K562 (cell line): ENCODE results near the gene CCDC85C. TPM values are rescaled to one million over a fixed set of nuclear protein-coding genes. Genes with fewer than 3 reads are reported as not detected.

ENCODE experiments used
- ATAC-seq: fragments of 200-7000 bp; cut with Tn5 transposase; 3 replicates; pipeline ENCODE4 v1.9.1; 2020; ENCODE audit warnings: moderate library complexity
- BruUV-seq: library from RNA; stranded (reverse); fragments of 400-500 nt; replicated peaks from 2 replicates; lab custom pipeline; 2021; lab: Mats Ljungman, UMichigan
- CTCF ChIA-PET: fragments of 300-600 bp; formaldehyde crosslinking; extraction: SDS; loops from one replicate; lab custom pipeline; 2021; ENCODE audit warnings: low intra/inter-chr PET ratio; lab: Yijun Ruan, JAX
- POLR2A ChIA-PET: fragments of 300-600, 350-650 bp; sonication (Branson Sonifier 250); formaldehyde crosslinking; extraction: SDS; loops from one replicate; lab custom pipeline; 2021; ENCODE audit warnings: antibody characterized with exemption, inconsistent platforms; lab: Yijun Ruan, JAX
- DNase-seq, 4 experiments: peaks; one replicate each; pipeline versions ENCODE4 v3.0.0 to v3.0.0-alpha.2; 2011 to 2018; ENCODE audit warnings: low spot score in 3 of 4, mixed read lengths in 3 of 4; ENCODE audit errors: extremely low read depth in 1 of 4
- FAIRE-seq: peaks from 2 replicates; lab custom pipeline; 2011; peaks lifted over from hg19 to GRCh38; lab: Jason Lieb, UNC
- H2AFZ ChIP-seq: 2 replicates; pipeline ENCODE4 v1.6.0; 2011; ENCODE audit warnings: low read depth, low read length, control low read depth, inconsistent platforms
- H3K27ac ChIP-seq: fragments of 200-600 bp; 3 replicates; pipeline ENCODE4 v1.8.0; 2011; ENCODE audit warnings: low read depth, mild to moderate bottlenecking, control low read depth, inconsistent platforms, low read length, moderate library complexity, mixed read lengths; ENCODE audit errors: extremely low read depth
- H3K27me3 ChIP-seq, 2 experiments: fragments of 300-600 bp in 1 of 2; 2 replicates in 1 of 2; 3 replicates in 1 of 2; pipeline versions ENCODE4 v1.6.0 to v1.8.0; 2011; ENCODE audit warnings: inconsistent platforms in 2 of 2, low read length in 2 of 2, mild to moderate bottlenecking in 1 of 2, mixed read lengths in 1 of 2, moderate library complexity in 1 of 2; ENCODE audit not compliant: control insufficient read depth in 2 of 2, insufficient read depth in 2 of 2
- H3K36me3 ChIP-seq: fragments of 300-600 bp; 3 replicates; pipeline ENCODE4 v1.8.0; 2011; ENCODE audit warnings: mild to moderate bottlenecking, low read length, inconsistent platforms; ENCODE audit not compliant: control insufficient read depth, insufficient read depth
- H3K4me1 ChIP-seq, 2 experiments: fragments of 200-600 bp in 1 of 2; replicated peaks in 1 of 2; 2 replicates in 1 of 2; 3 replicates in 1 of 2; pipeline versions ENCODE4 v1.5.1 to v1.8.0; 2011; ENCODE audit warnings: inconsistent platforms in 2 of 2, low read length in 2 of 2, mild to moderate bottlenecking in 1 of 2, mixed read lengths in 1 of 2, moderate library complexity in 1 of 2; ENCODE audit not compliant: control insufficient read depth in 2 of 2, insufficient read depth in 2 of 2
- H3K4me2 ChIP-seq: 2 replicates; pipeline ENCODE4 v1.6.1; 2011; ENCODE audit warnings: low read length, control low read depth, inconsistent platforms, mixed read lengths; ENCODE audit not compliant: insufficient read depth
- H3K4me3 ChIP-seq: fragments of 200-600 bp; sonication (generic), shearing (Covaris generic); 2 replicates; pipeline ENCODE4 v1.5.1; 2016; ENCODE audit warnings: control low read depth, inconsistent platforms
- H3K79me2 ChIP-seq: fragments of 200-600 bp; 3 replicates; pipeline ENCODE4 v1.8.0; 2011; ENCODE audit warnings: low read length, inconsistent platforms; ENCODE audit not compliant: control insufficient read depth, insufficient read depth
- H3K9ac ChIP-seq, 2 experiments: 2 replicates each; pipeline versions ENCODE4 v1.6.0 to v1.6.1; 2011; ENCODE audit warnings: low read depth in 2 of 2, low read length in 2 of 2, control low read depth in 1 of 2, inconsistent platforms in 1 of 2, mild to moderate bottlenecking in 1 of 2, mixed read lengths in 1 of 2; ENCODE audit not compliant: insufficient read depth in 1 of 2
- H3K9me1 ChIP-seq: one replicate; pipeline ENCODE4 v1.6.0; 2011; ENCODE audit warnings: inconsistent platforms, mild to moderate bottlenecking, low read length, moderate library complexity; ENCODE audit not compliant: control insufficient read depth, insufficient read depth
- H3K9me3 ChIP-seq: replicated peaks from 2 replicates; pipeline ENCODE4 v1.5.1; 2011; ENCODE audit warnings: low read depth, low read length, inconsistent platforms; ENCODE audit not compliant: control insufficient read depth, insufficient read depth
- H4K20me1 ChIP-seq: replicated peaks from 2 replicates; pipeline ENCODE4 v1.6.1; 2011; ENCODE audit warnings: low read length, inconsistent platforms, mixed read lengths; ENCODE audit not compliant: control insufficient read depth, insufficient read depth
- RB1 ChIP-seq: fragments of 450-650 bp; IDR thresholded peaks from 2 replicates; pipeline ENCODE4 v1.6.1; 2017; ENCODE audit warnings: low read depth, mild to moderate bottlenecking
- REST ChIP-seq, 2 experiments: fragments of 450-650 bp; formaldehyde crosslinking in 1 of 2; IDR thresholded peaks; 2 replicates each; pipeline versions ENCODE4 v1.4.0 to v1.6.1; 2014 to 2020; ENCODE audit warnings: mild to moderate bottlenecking in 2 of 2, borderline replicate concordance in 1 of 2, low read depth in 1 of 2
- ZFPM2 ChIP-seq: fragments of 250-450 bp; sonication (Bioruptor Pico); IDR thresholded peaks from 2 replicates; pipeline ENCODE4 v1.5.1; 2022; ENCODE audit warnings: mild to moderate bottlenecking
- WGBS: fragments of 100-300 bp; shearing (Covaris generic); methylation state at CpG from one replicate; pipeline ENCODE4 v1.1.6; 2016; ENCODE audit warnings: low coverage, mixed read lengths; ENCODE audit not compliant: insufficient coverage; ENCODE audit errors: missing lambda C conversion rate; 5-methylcytosine and 5-hydroxymethylcytosine counted together
- in situ Hi-C: fragments of 300-500 bp; cut with MboI; formaldehyde crosslinking; loops from 4 replicates; pipeline ENCODE4 v1.15.0; 2018; ENCODE audit warnings: inconsistent platforms, mixed read lengths
- intact Hi-C: fragments of 100-400 bp; cut with micrococcal nuclease; formaldehyde crosslinking; loops from 2 replicates; pipeline ENCODE4 v1.14.2; 2022
- polyA plus RNA-seq, 8 experiments: library from polyadenylated mRNA; depleted of rRNA in 4 of 8; stranded (reverse) in 5 of 8; unstranded in 3 of 8; fragments of >200 nt; fragmentation: Nextera tagmentation in 2 of 8; fragmentation: Illumina TruSeq in 1 of 8; extraction: Ambion mirVana in 2 of 8; extraction: Trizol in 1 of 8; gene quantifications; 2 replicates each; pipeline versions ENCODE4 v1.2.1 to v1.2.3, GENCODE V29; 2011 to 2014; ENCODE audit warnings: inconsistent platforms in 1 of 8, missing spikeins in 1 of 8
- total RNA-seq, 7 experiments: library from RNA; depleted of rRNA in 6 of 7; stranded (reverse); fragments of >200 nt in 6 of 7; fragmentation: Illumina TruSeq in 2 of 7; extraction: Trizol in 2 of 7; gene quantifications; 2 replicates each; pipeline versions ENCODE4 v1.2.1 to v1.2.3, GENCODE V29; 2011 to 2021; ENCODE audit warnings: low replicate concordance in 1 of 7
- TF ChIP-seq, protein P1 (sequence below): sonication (generic); formaldehyde crosslinking; IDR thresholded peaks from 2 replicates; pipeline ENCODE4 v1.8.0; 2022; ENCODE audit warnings: mild to moderate bottlenecking, missing genetic modification reagents
- TF ChIP-seq, protein P2 (sequence below), 3 experiments: IDR thresholded peaks in 2 of 3; conservative IDR thresholded peaks in 1 of 3; 2 replicates each; pipeline ENCODE4 v1.5.1; 2011 to 2012; ENCODE audit warnings: low read length in 3 of 3, mild to moderate bottlenecking in 3 of 3, control low read depth in 2 of 3, improper control_type of control experiment in 1 of 3, inconsistent platforms in 1 of 3, low read depth in 1 of 3, mixed read lengths in 1 of 3, moderate library complexity in 1 of 3; ENCODE audit not compliant: insufficient read depth in 2 of 3

Gene CCDC85C
- total and polyA plus RNA-seq, 9 of the 15 experiments (the other 6 are each of a cell fraction or from before 2014, with no cell fraction given), result 0.18 to 22.0 (median 6.3) TPM

- Histone ChIP-seq H4K20me1 (0 out of 2 replicates have a peak, but pooled peaks cover 6% of the 10 kb centered on the region), H3K27me3 (no peaks in the 10 kb centered on the region), H3K79me2 (no peaks in the 10 kb centered on the region), H2AFZ (no peak overlapping the region), H3K36me3 (peaks cover 6% of the 10 kb centered on the region; the same call in 1 of the 3 replicates), H3K9ac (no peak overlapping the region), H3K4me1 (peaks cover 11 to 41% of the 10 kb centered on the region in 2 experiments), H3K4me3 (no peak overlapping the region), H3K4me2 (no peak overlapping the region), H3K9me1 (no peaks in the 10 kb centered on the region), H3K9me3 (no peaks in the 10 kb centered on the region), H3K27ac (no peak overlapping the region)
- 42% methylated on average over 11 of the region's 21 CpGs for WGBS
- in situ Hi-C loops, result no loop called here
- ATAC-seq (peak; percentile 90), FAIRE-seq (no peak), DNase-seq (peak; percentile 69 to 76 (median 74))
- ChIA-PET CTCF (interaction anchor here (0.6 to 3.1 kb wide), 5 partner anchors 54 to 428 kb away, joined by 3 to 22 read pairs (median 3); no protein-coding TSS in a partner anchor), POLR2A (no interaction called here)
- intact Hi-C loops, result loop anchor here (1.0 to 2.0 kb wide), 2 partner anchors 111 to 366 kb away; no protein-coding TSS in a partner anchor
- BruUV-seq, result no TSS peak
- TF ChIP-seq, protein P1, sequence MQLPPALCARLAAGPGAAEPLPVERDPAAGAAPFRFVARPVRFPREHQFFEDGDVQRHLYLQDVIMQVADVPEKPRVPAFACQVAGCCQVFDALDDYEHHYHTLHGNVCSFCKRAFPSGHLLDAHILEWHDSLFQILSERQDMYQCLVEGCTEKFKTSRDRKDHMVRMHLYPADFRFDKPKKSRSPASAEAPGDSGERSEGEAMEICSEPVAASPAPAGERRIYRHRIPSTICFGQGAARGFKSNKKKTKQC, result no peak
- TF ChIP-seq RB1 (peak; percentile 65; the same call in 1 of the 2 replicates), ZFPM2 (no peak), REST (IDR thresholded peaks at IDR 0.05; ENCODE audit: borderline replicate concordance) (peak; percentile 75), REST (CRISPR knock-in tag; IDR thresholded peaks at IDR 0.05; ENCODE audit: low read depth) (no peak)
- TF ChIP-seq, protein P2, sequence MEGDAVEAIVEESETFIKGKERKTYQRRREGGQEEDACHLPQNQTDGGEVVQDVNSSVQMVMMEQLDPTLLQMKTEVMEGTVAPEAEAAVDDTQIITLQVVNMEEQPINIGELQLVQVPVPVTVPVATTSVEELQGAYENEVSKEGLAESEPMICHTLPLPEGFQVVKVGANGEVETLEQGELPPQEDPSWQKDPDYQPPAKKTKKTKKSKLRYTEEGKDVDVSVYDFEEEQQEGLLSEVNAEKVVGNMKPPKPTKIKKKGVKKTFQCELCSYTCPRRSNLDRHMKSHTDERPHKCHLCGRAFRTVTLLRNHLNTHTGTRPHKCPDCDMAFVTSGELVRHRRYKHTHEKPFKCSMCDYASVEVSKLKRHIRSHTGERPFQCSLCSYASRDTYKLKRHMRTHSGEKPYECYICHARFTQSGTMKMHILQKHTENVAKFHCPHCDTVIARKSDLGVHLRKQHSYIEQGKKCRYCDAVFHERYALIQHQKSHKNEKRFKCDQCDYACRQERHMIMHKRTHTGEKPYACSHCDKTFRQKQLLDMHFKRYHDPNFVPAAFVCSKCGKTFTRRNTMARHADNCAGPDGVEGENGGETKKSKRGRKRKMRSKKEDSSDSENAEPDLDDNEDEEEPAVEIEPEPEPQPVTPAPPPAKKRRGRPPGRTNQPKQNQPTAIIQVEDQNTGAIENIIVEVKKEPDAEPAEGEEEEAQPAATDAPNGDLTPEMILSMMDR (IDR thresholded peaks at IDR 0.05 in 2 of 3, conservative IDR thresholded peaks at IDR 0.05 in 1 of 3; ENCODE audit: insufficient read depth in 2 of 3, low read depth in 1 of 3, low read length in 3 of 3), result peak; percentile 79 to 84 (median 82)
Measured at GRCh38 chr14:99518441-99519346, 85.3 kb downstream of the CCDC85C start.
